ENCODE data around the gene KRTAP17-1. TPM values are rescaled to one million over a fixed set of nuclear protein-coding genes. Genes with fewer than 3 reads are reported as not detected.

The KRTAP17-1 gene
- total and polyA plus RNA-seq, 2 of the 4 experiments (the other 2 are of a cell fraction) = not detected

GRCh38 chr17:41301916-41302901 lies 13.3 kb downstream of the KRTAP17-1 start, which contains the start of gene KRTAP29-1:
Gene KRTAP29-1, minus strand, starts transcription at chr17:41302851. Its CDS starts 0 bp downstream, at chr17:41302851.
- Histone ChIP-seq H3K9me3 (ENCODE audit: control insufficient read depth, insufficient read depth, low read length) (no peaks in the 10 kb centered on the region), H3K79me1 (ENCODE audit: low read depth in 1 of 2, low read length in 2 of 2) (no peaks in the 10 kb centered on the region), H3K4ac (ENCODE audit: low read depth, low read length) (peak within 1 kb of the TSS; percentile 27; the same call in 1 of the 2 replicates), H3K4me2 (ENCODE audit: low read depth, low read length) (no peak within 1 kb of the TSS), H3K4me1 (ENCODE audit: control insufficient read depth, insufficient read depth, low read length) (no peaks in the 10 kb centered on the region), H4K8ac (ENCODE audit: low read depth in 2 of 2, low read length in 2 of 2) (no peak within 1 kb of the TSS), H3K36me3 (ENCODE audit: control insufficient read depth, insufficient read depth, low read length) (no peaks in the 10 kb centered on the region), H3K9me1 (ENCODE audit: insufficient read depth, low read length) (peaks cover 5% of the 10 kb centered on the region; the same call in 1 of the 2 replicates), H2BK120ac (ENCODE audit: low read depth, low read length) (no peak within 1 kb of the TSS), H2AK5ac (ENCODE audit: low read depth, low read length) (0 out of 2 replicates have a peak within 1 kb of the TSS, but pooled peaks have one; percentile 4), H2BK20ac (ENCODE audit: low read depth, low read length) (no peak within 1 kb of the TSS), H2AK9ac (replicated peaks; ENCODE audit: low read depth, low read length, poor library complexity) (no peak within 1 kb of the TSS), H4K20me1 (ENCODE audit: insufficient read depth, low read length) (no peaks in the 10 kb centered on the region), H2AFZ (replicated peaks; ENCODE audit: low read length, poor library complexity) (peak within 1 kb of the TSS; percentile 47), H3K27me3 (ENCODE audit: control insufficient read depth, insufficient read depth, low read length) (peaks cover 2% of the 10 kb centered on the region; the same call in 1 of the 2 replicates), H3K56ac (ENCODE audit: extremely low read depth, insufficient read depth, low read length) (no peak within 1 kb of the TSS), H2BK5ac (ENCODE audit: low read depth, low read length, poor library complexity, severe bottlenecking) (no peak within 1 kb of the TSS), H3K9ac (ENCODE audit: low read depth, low read length) (no peak within 1 kb of the TSS), H3K27ac (ENCODE audit: insufficient read depth, low read length) (no peak within 1 kb of the TSS), H2BK15ac (ENCODE audit: low read depth, low read length) (no peak within 1 kb of the TSS), H3K23ac (ENCODE audit: low read depth, low read length) (no peak within 1 kb of the TSS), H4K91ac (ENCODE audit: insufficient read depth, low read depth, low read length) (no peak within 1 kb of the TSS), H3K4me3 (ENCODE audit: insufficient read depth, low read depth, low read length) (no peak within 1 kb of the TSS), H3K18ac (ENCODE audit: low read depth, low read length) (no peak within 1 kb of the TSS), H4K5ac (ENCODE audit: low read depth, low read length) (no peak within 1 kb of the TSS), H3K14ac (replicated peaks; ENCODE audit: low read depth, low read length) (no peak within 1 kb of the TSS)
- POLR2A ChIA-PET (ENCODE audit: unreplicated experiment) = no interaction called here
- DNase-seq (no peak), ATAC-seq (ENCODE audit: low read depth) (no peak)
- in situ Hi-C loops (cut with MboI; ENCODE audit: low sequenced_read_pairs) = no loop called here
- BruUV-seq (replicated peaks) = no TSS peak
- CTCF ChIA-PET = no interaction called here
- TF ChIP-seq SMC3 (IDR thresholded peaks at IDR 0.05; ENCODE audit: low read depth, low read length) = no peak
- TF ChIP-seq FOS (IDR thresholded peaks at IDR 0.05; ENCODE audit: low read depth, low read length) = no peak
- dilution Hi-C loops (cut with HindIII; ENCODE audit: low sequenced_read_pairs, unreplicated experiment) = no loop called here
- 47% methylated on average over 7 of the region's 11 CpGs; no CpG with 5 or more reads in 1 of the 2 experiments for WGBS, 2 experiments (ENCODE audit: extremely low coverage in 2 of 2, insufficient read length in 1 of 2)
- intact Hi-C loops (cut with micrococcal nuclease) = no loop called here
